HEK293 (cell line): ENCODE data around the gene CEP68.

Source experiments
- CTCF ChIP-seq: fragments of 450-650 bp; formaldehyde crosslinking; IDR thresholded peaks from 2 replicates; pipeline ENCODE4 v1.5.1; 2016; ENCODE audit warnings: missing biosample characterization, missing genetic modification characterization
- MYNN ChIP-seq: fragments of 450-650 bp; formaldehyde crosslinking; IDR thresholded peaks from 2 replicates; pipeline ENCODE4 v1.5.1; 2016; ENCODE audit warnings: missing biosample characterization, missing genetic modification characterization, borderline replicate concordance
- MZF1 ChIP-seq: fragments of 450-650 bp; formaldehyde crosslinking; IDR thresholded peaks from 2 replicates; pipeline ENCODE4 v1.5.1; 2017; ENCODE audit warnings: missing biosample characterization, missing genetic modification characterization, borderline replicate concordance
- ZBTB7A ChIP-seq: fragments of 450-650 bp; formaldehyde crosslinking; IDR thresholded peaks from 2 replicates; pipeline ENCODE4 v1.5.1; 2016; ENCODE audit warnings: low read depth, missing biosample characterization, missing genetic modification characterization
- ZNF670 ChIP-seq: fragments of 450-650 bp; formaldehyde crosslinking; IDR thresholded peaks from 2 replicates; pipeline ENCODE4 v1.5.1; 2016; ENCODE audit warnings: missing biosample characterization, missing genetic modification characterization, low read depth
- ZNF768 ChIP-seq: fragments of 450-650 bp; formaldehyde crosslinking; IDR thresholded peaks from 2 replicates; pipeline ENCODE4 v1.5.1; 2018; ENCODE audit warnings: missing biosample characterization, mild to moderate bottlenecking, missing genetic modification characterization
- ZXDB ChIP-seq: fragments of 450-650 bp; formaldehyde crosslinking; IDR thresholded peaks from 2 replicates; pipeline ENCODE4 v1.5.1; 2016; ENCODE audit warnings: missing biosample characterization, missing genetic modification characterization

- TF ChIP-seq ZBTB7A (tag by site-specific recombination) (no peak), ZXDB (tag by site-specific recombination) (no peak), MYNN (tag by site-specific recombination) (no peak), CTCF (no peak), ZNF768 (tag by site-specific recombination) (no peak), MZF1 (tag by site-specific recombination) (no peak), ZNF670 (tag by site-specific recombination) (no peak)
Observed at GRCh38 chr2:65023742-65024141, 32.5 kb upstream of the CEP68 start.
